CD8-positive, alpha-beta memory T cell (primary cell): ENCODE results near the gene SPATA6L. TPM values are rescaled to one million over a fixed set of nuclear protein-coding genes. Genes with fewer than 3 reads are reported as not detected.
"Not testable (repeated sequence)": the region's sequence is repeated elsewhere in the genome, so short reads cannot be mapped to it uniquely, and the experiment has no call there.

Experiments
- CTCF ChIA-PET: fragments of 350-600 bp; sonication (Branson Sonifier 250); formaldehyde crosslinking; loops from one replicate; lab custom pipeline; 2021; ENCODE audit warnings: antibody characterized with exemption; lab: Charles Lee
- POLR2A ChIA-PET: fragments of 350-600 bp; sonication (Branson Sonifier 250); formaldehyde crosslinking; loops from one replicate; lab custom pipeline; 2021; ENCODE audit warnings: antibody characterized with exemption; lab: Charles Lee
- DNase-seq, 5 donors: peaks; one replicate each; pipeline versions ENCODE4 v3.0.0 to v3.0.0-alpha.2; 2020 to 2022; ENCODE audit warnings: mixed read lengths in 1 of 5
- H3K27ac ChIP-seq: one replicate; pipeline ENCODE4 v1.7.0; 2013; ENCODE audit warnings: low read depth, mild to moderate bottlenecking, low read length, moderate library complexity
- H3K27me3 ChIP-seq: 2 replicates; pipeline ENCODE4 v1.7.0; 2013; ENCODE audit warnings: low read length, mild to moderate bottlenecking; ENCODE audit not compliant: insufficient read depth, poor library complexity, severe bottlenecking
- H3K36me3 ChIP-seq: 2 replicates; pipeline ENCODE4 v1.7.0; 2013; ENCODE audit warnings: mild to moderate bottlenecking, low read length, moderate library complexity; ENCODE audit not compliant: insufficient read depth
- H3K4me1 ChIP-seq: 2 replicates; pipeline ENCODE4 v1.7.0; 2013; ENCODE audit warnings: mild to moderate bottlenecking, low read length, moderate library complexity; ENCODE audit not compliant: insufficient read depth
- H3K4me3 ChIP-seq: 2 replicates; pipeline ENCODE4 v1.7.0; 2013; ENCODE audit warnings: mild to moderate bottlenecking, low read length
- H3K9me3 ChIP-seq: 2 replicates; pipeline ENCODE4 v1.7.0; 2013; ENCODE audit warnings: mild to moderate bottlenecking, low read length
- H3K27ac Mint-ChIP-seq, 8 donors: one replicate each; pipeline ENCODE4 v1.8.0; 2020 to 2021; ENCODE audit warnings: mixed read lengths in 8 of 8, mild to moderate bottlenecking in 6 of 8, inconsistent platforms in 3 of 8, moderate library complexity in 3 of 8
- H3K27me3 Mint-ChIP-seq, 2 donors: one replicate each; pipeline ENCODE4 v1.8.0; 2020 to 2021; ENCODE audit warnings: mixed read lengths in 2 of 2, mild to moderate bottlenecking in 1 of 2, moderate library complexity in 1 of 2
- H3K36me3 Mint-ChIP-seq, 3 donors: one replicate each; pipeline ENCODE4 v1.8.0; 2020 to 2021; ENCODE audit warnings: mixed read lengths in 3 of 3, inconsistent platforms in 1 of 3, mild to moderate bottlenecking in 1 of 3
- H3K4me1 Mint-ChIP-seq, 3 donors: one replicate each; pipeline ENCODE4 v1.8.0; 2020 to 2021; ENCODE audit warnings: mixed read lengths in 3 of 3, inconsistent platforms in 1 of 3, mild to moderate bottlenecking in 1 of 3
- H3K4me3 Mint-ChIP-seq, 7 donors: one replicate each; pipeline ENCODE4 v1.8.0; 2020 to 2021; ENCODE audit warnings: mixed read lengths in 7 of 7, mild to moderate bottlenecking in 6 of 7, moderate library complexity in 4 of 7, inconsistent platforms in 2 of 7
- H3K9me3 Mint-ChIP-seq, 5 donors: one replicate each; pipeline ENCODE4 v1.8.0; 2020 to 2022; ENCODE audit warnings: mixed read lengths in 5 of 5, mild to moderate bottlenecking in 3 of 5, moderate library complexity in 2 of 5, inconsistent platforms in 1 of 5
- polyA plus RNA-seq: library from polyadenylated mRNA; unstranded; fragments of 300-500 nt; fragmentation: Illumina TruSeq; gene quantifications from one replicate; pipeline ENCODE4 v1.2.3, GENCODE V29; 2021
- total RNA-seq, 2 experiments: library from RNA; stranded (reverse); gene quantifications; one replicate each; pipeline ENCODE4 v1.2.3, GENCODE V29; 2021

The SPATA6L gene
- total and polyA plus RNA-seq, 3 experiments from 2014 or later = 0.14 to 0.96 (median 0.51) TPM

DNA sequence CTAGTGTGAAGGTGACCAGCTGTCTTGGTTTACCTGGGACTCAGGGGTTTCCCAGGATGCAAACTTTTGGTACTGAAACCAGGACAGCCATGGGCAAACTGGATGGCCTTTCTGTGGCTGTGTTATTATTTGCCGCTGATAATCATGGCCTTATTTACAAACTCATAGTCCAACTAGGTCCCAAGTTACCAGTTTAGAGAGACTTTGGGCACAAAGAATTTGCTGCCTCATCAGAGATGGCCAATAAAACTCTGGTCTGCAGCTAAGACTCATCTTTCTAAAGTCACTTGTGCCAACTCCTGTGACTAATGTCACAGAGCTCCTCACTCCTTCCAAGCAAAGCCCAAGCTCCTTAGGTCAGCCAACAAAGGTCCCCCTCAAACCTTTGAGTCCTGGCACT lies 51.7 kb downstream of the SPATA6L start:
- H3K36me3 Mint-ChIP-seq = peaks cover 0 to 11% (median 0%) of the 10 kb centered on the region in 3 donors
- H3K27me3 Mint-ChIP-seq = no peaks in the 10 kb centered on the region
- no peak for DNase-seq
- Histone ChIP-seq H3K4me3 (no peak overlapping the region), H3K27ac (no peak overlapping the region), H3K36me3 (no peaks in the 10 kb centered on the region), H3K9me3 (no peaks in the 10 kb centered on the region), H3K27me3 (no peaks in the 10 kb centered on the region), H3K4me1 (peaks cover 3% of the 10 kb centered on the region)
- peaks cover 0 to 11% (median 4%) of the 10 kb centered on the region in 5 donors for H3K9me3 Mint-ChIP-seq
- H3K4me1 Mint-ChIP-seq = peaks cover 15 to 24% (median 21%) of the 10 kb centered on the region in 3 donors
- H3K27ac Mint-ChIP-seq = peak overlapping the region in 1 of 8 donors; percentile 18
- ChIA-PET POLR2A (no interaction called here), CTCF (no interaction called here)
- no peak overlapping the region for H3K4me3 Mint-ChIP-seq

DNA sequence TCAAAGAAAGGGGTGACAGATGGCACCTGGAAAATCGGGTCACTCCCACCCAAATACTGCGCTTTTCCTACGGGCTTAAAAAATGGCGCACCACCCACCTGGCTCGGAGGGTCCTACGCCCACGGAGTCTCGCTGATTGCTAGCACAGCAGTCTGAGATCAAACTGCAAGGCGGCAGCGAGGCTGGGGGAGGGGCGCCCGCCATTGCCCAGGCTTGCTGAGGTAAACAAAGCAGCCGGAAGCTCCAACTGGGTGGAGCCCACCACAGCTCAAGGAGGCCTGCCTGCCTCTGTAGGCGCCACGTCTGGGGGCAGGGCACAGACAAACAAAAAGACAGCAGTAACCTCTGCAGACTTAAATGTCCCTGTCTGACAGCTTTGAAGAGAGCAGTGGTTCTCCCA lies 60.2 kb downstream of the SPATA6L start:
- H3K27me3 ChIP-seq, H3K27ac ChIP-seq, H3K9me3 ChIP-seq, POLR2A ChIA-PET, H3K36me3 ChIP-seq, H3K27me3 Mint-ChIP-seq, H3K4me3 ChIP-seq: not testable (repeated sequence)
- peak overlapping the region in 5 of 7 donors; percentile 12 to 32 (median 18) for H3K4me3 Mint-ChIP-seq
- peaks cover 11% of the 10 kb centered on the region for H3K4me1 ChIP-seq
- H3K9me3 Mint-ChIP-seq = peaks cover 4 to 21% (median 9%) of the 10 kb centered on the region in 5 donors
- peaks cover 18 to 37% (median 29%) of the 10 kb centered on the region in 3 donors for H3K4me1 Mint-ChIP-seq
- peaks cover 2 to 17% (median 10%) of the 10 kb centered on the region in 3 donors for H3K36me3 Mint-ChIP-seq
- peak; percentile 19 to 82 (median 67) for DNase-seq
- CTCF ChIA-PET = interaction anchor here (1.9 to 2.1 kb wide), 2 partner anchors 10 to 34 kb away, joined by 4 to 6 read pairs; no protein-coding TSS in a partner anchor
- peak overlapping the region in 6 of 8 donors; percentile 37 to 85 (median 62) for H3K27ac Mint-ChIP-seq

GRCh38 chr9:4604678-4605095 lies 61.6 kb downstream of the SPATA6L start:
- H3K27ac ChIP-seq = no peak overlapping the region
- peaks cover 4 to 20% (median 8%) of the 10 kb centered on the region in 5 donors for H3K9me3 Mint-ChIP-seq
- H3K36me3 Mint-ChIP-seq = peaks cover 2 to 20% (median 12%) of the 10 kb centered on the region in 3 donors
- ChIA-PET CTCF (interaction anchor here (0.6 to 5.2 kb wide), 9 partner anchors 9 to 385 kb away, joined by 3 to 24 read pairs (median 4); no protein-coding TSS in a partner anchor), POLR2A (interaction anchor here (1.2 kb wide), 1 partner anchor 135 kb away, joined by 4 read pairs; no protein-coding TSS in a partner anchor)
- peak overlapping the region in 5 of 7 donors; percentile 3 to 56 (median 37) for H3K4me3 Mint-ChIP-seq
- H3K36me3 ChIP-seq = no peaks in the 10 kb centered on the region
- peaks cover 31 to 51% (median 42%) of the 10 kb centered on the region in 3 donors for H3K4me1 Mint-ChIP-seq
- no peaks in the 10 kb centered on the region for H3K27me3 ChIP-seq
- peak overlapping the region in 4 of 8 donors; percentile 42 to 91 (median 82) for H3K27ac Mint-ChIP-seq
- H3K9me3 ChIP-seq = no peaks in the 10 kb centered on the region
- peak; percentile 45 to 65 (median 51) for DNase-seq
- peaks cover 25% of the 10 kb centered on the region for H3K4me1 ChIP-seq
- no peak overlapping the region for H3K4me3 ChIP-seq
- H3K27me3 Mint-ChIP-seq = peaks cover 0 to 6% of the 10 kb centered on the region in 2 donors

GRCh38 chr9:4603830-4604229 lies 62.5 kb downstream of the SPATA6L start:
- Histone ChIP-seq H3K4me3 (no peak overlapping the region), H3K27ac (no peak overlapping the region), H3K4me1 (peaks cover 28% of the 10 kb centered on the region), H3K36me3 (no peaks in the 10 kb centered on the region), H3K9me3 (no peaks in the 10 kb centered on the region), H3K27me3 (no peaks in the 10 kb centered on the region)
- DNase-seq = no peak
- peaks cover 4 to 14% (median 8%) of the 10 kb centered on the region in 5 donors for H3K9me3 Mint-ChIP-seq
- POLR2A ChIA-PET = no interaction called here
- H3K27me3 Mint-ChIP-seq = peaks cover 0 to 6% of the 10 kb centered on the region in 2 donors
- peaks cover 2 to 22% (median 12%) of the 10 kb centered on the region in 3 donors for H3K36me3 Mint-ChIP-seq
- CTCF ChIA-PET = interaction anchor here (1.2 to 5.2 kb wide), 4 partner anchors 36 to 386 kb away, joined by 3 to 24 read pairs (median 3); no protein-coding TSS in a partner anchor
- H3K4me1 Mint-ChIP-seq = peaks cover 31 to 51% (median 42%) of the 10 kb centered on the region in 3 donors
- peak overlapping the region in 2 of 8 donors; percentile 1 to 22 for H3K27ac Mint-ChIP-seq
- no peak overlapping the region for H3K4me3 Mint-ChIP-seq

DNA sequence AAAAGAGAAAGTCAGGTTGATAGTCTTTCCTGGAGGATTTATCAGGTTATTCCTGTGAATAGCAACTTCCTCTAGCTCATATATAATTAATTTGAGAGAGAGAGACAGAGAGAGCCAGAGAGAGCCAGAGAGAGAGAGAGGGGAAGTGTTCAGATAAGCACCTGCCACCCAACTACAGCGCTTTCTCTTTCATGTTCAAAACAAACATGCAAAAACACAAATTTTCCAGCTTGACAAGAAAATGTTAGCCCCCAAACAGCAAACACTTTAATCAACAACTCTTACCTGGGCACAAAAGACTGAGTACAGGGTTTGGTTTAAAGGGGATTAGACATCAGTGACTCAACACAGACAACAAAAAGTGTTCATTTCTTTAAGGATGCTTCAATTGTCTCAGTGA lies 65.9 kb downstream of the SPATA6L start:
- no peak overlapping the region for H3K4me3 ChIP-seq
- Mint-ChIP-seq H3K36me3 (peaks cover 2 to 22% (median 12%) of the 10 kb centered on the region in 3 donors), H3K27me3 (peaks cover 0 to 6% of the 10 kb centered on the region in 2 donors), H3K4me3 (peak overlapping the region in 5 of 7 donors; percentile 9 to 43 (median 26)), H3K9me3 (peaks cover 4 to 10% (median 7%) of the 10 kb centered on the region in 5 donors), H3K4me1 (peaks cover 50 to 72% (median 70%) of the 10 kb centered on the region in 3 donors), H3K27ac (peak overlapping the region in 7 of 8 donors; percentile 18 to 85 (median 70))
- no peak overlapping the region for H3K27ac ChIP-seq
- CTCF ChIA-PET = interaction anchor here (0.9 to 5.2 kb wide), 6 partner anchors 22 to 150 kb away, joined by 3 to 24 read pairs (median 3); no protein-coding TSS in a partner anchor
- POLR2A ChIA-PET = interaction anchor here (0.8 to 0.9 kb wide), 2 partner anchors 39 to 141 kb away, joined by 3 read pairs; partner anchors contain the start of gene AK3
- no peaks in the 10 kb centered on the region for H3K36me3 ChIP-seq
- H3K4me1 ChIP-seq = peaks cover 49% of the 10 kb centered on the region
- H3K27me3 ChIP-seq = no peaks in the 10 kb centered on the region
- DNase-seq = peak in 2 of 5 donors; percentile 28
- no peaks in the 10 kb centered on the region for H3K9me3 ChIP-seq

GRCh38 chr9:4596165-4596922 lies 69.9 kb downstream of the SPATA6L start:
- H3K27me3 ChIP-seq = no peaks in the 10 kb centered on the region
- peaks cover 49% of the 10 kb centered on the region for H3K4me1 ChIP-seq
- peak overlapping the region; percentile 31 to 64 (median 53) for H3K4me3 Mint-ChIP-seq
- peak; percentile 24 to 86 (median 71) for DNase-seq
- H3K9me3 Mint-ChIP-seq = no peaks in the 10 kb centered on the region
- peaks cover 42 to 60% (median 55%) of the 10 kb centered on the region in 3 donors for H3K4me1 Mint-ChIP-seq
- H3K4me3 ChIP-seq = peak overlapping the region; percentile 1
- peaks cover 0 to 6% of the 10 kb centered on the region in 2 donors for H3K27me3 Mint-ChIP-seq
- peak overlapping the region; percentile 49 to 96 (median 88) for H3K27ac Mint-ChIP-seq
- no peak overlapping the region for H3K27ac ChIP-seq
- H3K9me3 ChIP-seq = no peaks in the 10 kb centered on the region
- no peaks in the 10 kb centered on the region for H3K36me3 ChIP-seq
- H3K36me3 Mint-ChIP-seq = peaks cover 1 to 7% (median 3%) of the 10 kb centered on the region in 3 donors
- ChIA-PET POLR2A (no interaction called here), CTCF (interaction anchor here (0.7 to 1.2 kb wide), 4 partner anchors 9 to 48 kb away, joined by 3 to 4 read pairs (median 3); no protein-coding TSS in a partner anchor)

GRCh38 chr9:4594994-4595393 lies 71.3 kb downstream of the SPATA6L start:
- ChIA-PET POLR2A (no interaction called here), CTCF (no interaction called here)
- H3K4me1 Mint-ChIP-seq = peaks cover 30 to 46% (median 42%) of the 10 kb centered on the region in 3 donors
- peaks cover 37% of the 10 kb centered on the region for H3K4me1 ChIP-seq
- peak overlapping the region in 7 of 8 donors; percentile 2 to 92 (median 35) for H3K27ac Mint-ChIP-seq
- H3K27me3 ChIP-seq = no peaks in the 10 kb centered on the region
- no peaks in the 10 kb centered on the region for H3K9me3 ChIP-seq
- peaks cover 1 to 7% (median 3%) of the 10 kb centered on the region in 3 donors for H3K36me3 Mint-ChIP-seq
- no peak overlapping the region for H3K4me3 Mint-ChIP-seq
- no peak for DNase-seq
- no peak overlapping the region for H3K4me3 ChIP-seq
- no peak overlapping the region for H3K27ac ChIP-seq
- no peaks in the 10 kb centered on the region for H3K36me3 ChIP-seq
- no peaks in the 10 kb centered on the region for H3K27me3 Mint-ChIP-seq
- no peaks in the 10 kb centered on the region for H3K9me3 Mint-ChIP-seq
